BE2C (cell line): ENCODE measurements around the gene SMC6.

Source experiments
- DNase-seq: peaks from one replicate; pipeline ENCODE4 v3.0.0-alpha.2; 2020
- H3K27me3 ChIP-seq: fragments of 250-450 bp; sonication (Bioruptor Pico); 2 replicates; pipeline ENCODE4 v1.5.1; 2020; ENCODE audit warnings: mild to moderate bottlenecking
- H3K36me3 ChIP-seq: fragments of 250-450 bp; sonication (Bioruptor Pico); 2 replicates; pipeline ENCODE4 v1.5.1; 2020; ENCODE audit warnings: mild to moderate bottlenecking
- H3K4me1 ChIP-seq: fragments of 250-450 bp; sonication (Bioruptor Pico); 2 replicates; pipeline ENCODE4 v1.5.1; 2020
- H3K4me3 ChIP-seq: 2 replicates; pipeline ENCODE4 v1.5.1; 2011; ENCODE audit warnings: low read depth, low read length
- H3K9me3 ChIP-seq: fragments of 250-450 bp; sonication (Bioruptor Pico); 2 replicates; pipeline ENCODE4 v1.5.1; 2020
- CTCF ChIP-seq: IDR thresholded peaks from 2 replicates; pipeline ENCODE4 v1.5.1; 2012; ENCODE audit warnings: mild to moderate bottlenecking, low read depth, low read length

SMC6 gene

DNA sequence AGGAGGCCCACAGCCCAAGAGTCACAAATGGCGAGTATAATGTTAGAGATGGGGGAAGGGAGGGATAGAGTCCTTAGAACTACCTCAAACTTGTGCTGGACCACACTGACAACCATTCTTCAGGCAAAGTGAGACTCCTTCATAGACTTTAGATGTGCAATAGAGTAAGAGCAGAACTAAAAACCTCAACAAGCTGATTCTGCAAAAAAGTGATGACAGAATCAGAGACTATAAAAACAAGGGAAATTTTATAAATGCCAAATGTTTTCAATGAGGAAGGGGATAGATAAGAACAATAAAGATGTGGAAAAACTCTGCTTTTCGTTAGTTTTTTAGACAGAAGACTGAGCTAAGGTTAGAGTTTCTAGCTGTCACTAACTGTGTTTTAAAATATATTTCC, 17.7 kb downstream of the SMC6 start:
- Histone ChIP-seq H3K27me3 (no peaks in the 10 kb centered on the region), H3K4me1 (peaks cover 10% of the 10 kb centered on the region), H3K36me3 (peaks cover 36% of the 10 kb centered on the region), H3K4me3 (no peak overlapping the region), H3K9me3 (no peaks in the 10 kb centered on the region)
- TF ChIP-seq CTCF, result no peak
- no peak for DNase-seq

- no peak for TF ChIP-seq CTCF
- H3K27me3 ChIP-seq, result no peaks in the 10 kb centered on the region
- H3K4me1 ChIP-seq, result peaks cover 10% of the 10 kb centered on the region
- H3K4me3 ChIP-seq, result no peak overlapping the region
- peaks cover 31% of the 10 kb centered on the region for H3K36me3 ChIP-seq
- H3K9me3 ChIP-seq, result no peaks in the 10 kb centered on the region
- no peak for DNase-seq
Observed at GRCh38 chr2:17733599-17733998, 20.0 kb downstream of the SMC6 start.

- H3K4me1 ChIP-seq, result peaks cover 10% of the 10 kb centered on the region
- H3K9me3 ChIP-seq, result no peaks in the 10 kb centered on the region
- no peaks in the 10 kb centered on the region for H3K27me3 ChIP-seq
- no peak overlapping the region for H3K4me3 ChIP-seq
- TF ChIP-seq CTCF, result no peak
- DNase-seq, result no peak
- peaks cover 9% of the 10 kb centered on the region for H3K36me3 ChIP-seq
Observed at GRCh38 chr2:17729880-17730279, 23.7 kb downstream of the SMC6 start.

- no peaks in the 10 kb centered on the region for H3K27me3 ChIP-seq
- H3K36me3 ChIP-seq, result peaks cover 14% of the 10 kb centered on the region
- no peaks in the 10 kb centered on the region for H3K9me3 ChIP-seq
- H3K4me3 ChIP-seq, result no peak overlapping the region
- DNase-seq, result no peak
- H3K4me1 ChIP-seq, result no peaks in the 10 kb centered on the region; the same call in 1 of the 2 replicates
- no peak for TF ChIP-seq CTCF
Observed at GRCh38 chr2:17728210-17728609, 25.4 kb downstream of the SMC6 start.

DNA sequence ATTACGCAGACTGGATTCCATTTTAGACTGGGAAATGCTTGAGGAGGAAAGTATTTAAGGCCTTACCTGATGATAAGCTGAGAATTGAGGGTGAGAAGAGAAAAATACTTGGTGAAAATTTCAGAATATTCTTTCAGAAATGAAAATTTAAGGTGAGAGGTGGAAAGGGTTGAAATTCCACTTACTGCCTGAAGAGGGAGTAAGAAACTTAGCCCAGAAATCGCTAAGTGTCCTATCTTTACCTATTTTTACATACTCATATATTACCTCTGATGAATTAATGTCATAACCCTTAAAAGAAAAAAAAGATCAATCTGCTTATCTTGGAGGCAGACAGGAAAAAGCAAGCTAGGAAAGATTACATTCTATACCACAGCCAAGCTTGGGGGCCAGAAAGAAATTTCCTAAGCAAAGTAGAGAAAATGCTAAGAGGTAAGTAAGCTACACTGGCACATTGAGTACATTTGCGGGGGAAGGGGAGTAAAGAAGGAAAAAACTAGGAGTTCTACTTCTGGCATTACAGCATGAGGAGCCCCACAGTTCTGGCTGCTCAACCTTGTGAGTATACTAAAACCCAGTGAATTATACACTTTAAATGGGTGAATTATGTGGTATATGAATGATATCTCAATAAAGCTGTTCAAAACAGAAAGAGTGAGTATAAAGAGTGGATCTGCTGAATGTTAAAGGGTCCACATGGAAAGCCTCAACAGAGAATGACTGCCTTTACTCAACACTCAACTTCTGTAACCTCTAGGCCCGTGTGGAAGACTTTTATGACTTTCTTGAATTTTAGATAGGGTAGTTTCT, 33.8 kb downstream of the SMC6 start:
- Histone ChIP-seq H3K9me3 (no peaks in the 10 kb centered on the region), H3K27me3 (no peaks in the 10 kb centered on the region), H3K4me3 (no peak overlapping the region), H3K4me1 (no peaks in the 10 kb centered on the region), H3K36me3 (peaks cover 30% of the 10 kb centered on the region)
- TF ChIP-seq CTCF, result peak; percentile 79
- DNase-seq, result no peak

DNA sequence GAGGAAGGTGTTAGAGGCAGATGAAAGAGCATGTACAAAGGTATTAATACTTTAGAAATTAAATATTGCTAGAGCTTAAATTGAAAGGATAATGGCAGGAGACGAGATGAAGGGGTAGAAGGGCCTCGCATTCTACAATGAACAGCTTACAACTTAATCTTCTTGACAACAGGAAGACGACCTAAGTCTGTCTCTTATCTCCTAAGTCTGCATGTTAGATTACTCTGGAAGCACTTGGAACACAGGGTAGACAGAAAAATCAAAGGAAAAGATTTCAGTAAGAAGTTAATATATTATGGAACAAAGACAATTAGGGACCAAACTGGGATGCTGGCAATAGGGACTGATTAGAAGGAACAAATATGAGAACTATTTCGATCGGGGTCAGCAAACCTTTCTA, 34.9 kb downstream of the SMC6 start:
- no peak overlapping the region for H3K4me3 ChIP-seq
- no peaks in the 10 kb centered on the region for H3K9me3 ChIP-seq
- H3K4me1 ChIP-seq, result no peaks in the 10 kb centered on the region
- no peak for TF ChIP-seq CTCF
- H3K27me3 ChIP-seq, result no peaks in the 10 kb centered on the region
- peaks cover 25% of the 10 kb centered on the region for H3K36me3 ChIP-seq
- DNase-seq, result no peak
